Mesodermal cell (in vitro differentiated cells): ENCODE data around the gene HAS3. TPM values are rescaled to one million over a fixed set of nuclear protein-coding genes. Genes with fewer than 3 reads are reported as not detected.
"Not testable (repeated sequence)": the region's sequence is repeated elsewhere in the genome, so short reads cannot be mapped to it uniquely, and the experiment has no call there.

ENCODE experiments used
- H3K27ac ChIP-seq: 2 replicates; pipeline ENCODE4 v1.7.0; 2013; ENCODE audit warnings: mild to moderate bottlenecking, low read depth, low read length, moderate library complexity; ENCODE audit not compliant: severe bottlenecking
- H3K36me3 ChIP-seq: 2 replicates; pipeline ENCODE4 v1.7.1; 2013; ENCODE audit warnings: mild to moderate bottlenecking, low read length, moderate library complexity; ENCODE audit not compliant: control insufficient read depth, insufficient read depth
- H3K4me1 ChIP-seq: one replicate; pipeline ENCODE4 v1.7.1; 2013; ENCODE audit warnings: mild to moderate bottlenecking, low read length; ENCODE audit not compliant: insufficient read depth, control insufficient read depth, poor library complexity, severe bottlenecking
- H3K4me3 ChIP-seq: 2 replicates; pipeline ENCODE4 v1.7.0; 2013; ENCODE audit warnings: low read length, control low read depth, mild to moderate bottlenecking; ENCODE audit not compliant: insufficient read depth, poor library complexity, severe bottlenecking; ENCODE audit errors: extremely low read depth
- H3K9me3 ChIP-seq: 2 replicates; pipeline ENCODE4 v1.7.1; 2013; ENCODE audit warnings: mild to moderate bottlenecking, low read length, moderate library complexity; ENCODE audit not compliant: control insufficient read depth
- WGBS, 2 experiments: methylation state at CpG; one replicate each; pipeline ENCODE4 v1.1.5; 2013; ENCODE audit warnings: missing lambda C conversion rate in 2 of 2; ENCODE audit not compliant: insufficient coverage in 2 of 2; 5-methylcytosine and 5-hydroxymethylcytosine counted together
- polyA plus RNA-seq, 2 experiments: library from polyadenylated mRNA; stranded (reverse); fragments of 50-300 nt; gene quantifications; one replicate each; pipeline ENCODE4 v1.2.3, GENCODE V29; 2013

The HAS3 gene, protein sequence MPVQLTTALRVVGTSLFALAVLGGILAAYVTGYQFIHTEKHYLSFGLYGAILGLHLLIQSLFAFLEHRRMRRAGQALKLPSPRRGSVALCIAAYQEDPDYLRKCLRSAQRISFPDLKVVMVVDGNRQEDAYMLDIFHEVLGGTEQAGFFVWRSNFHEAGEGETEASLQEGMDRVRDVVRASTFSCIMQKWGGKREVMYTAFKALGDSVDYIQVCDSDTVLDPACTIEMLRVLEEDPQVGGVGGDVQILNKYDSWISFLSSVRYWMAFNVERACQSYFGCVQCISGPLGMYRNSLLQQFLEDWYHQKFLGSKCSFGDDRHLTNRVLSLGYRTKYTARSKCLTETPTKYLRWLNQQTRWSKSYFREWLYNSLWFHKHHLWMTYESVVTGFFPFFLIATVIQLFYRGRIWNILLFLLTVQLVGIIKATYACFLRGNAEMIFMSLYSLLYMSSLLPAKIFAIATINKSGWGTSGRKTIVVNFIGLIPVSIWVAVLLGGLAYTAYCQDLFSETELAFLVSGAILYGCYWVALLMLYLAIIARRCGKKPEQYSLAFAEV
- 0.41 TPM for polyA plus RNA-seq (2013, experiment 1 of 2)
- 0.35 TPM for polyA plus RNA-seq (2013, experiment 2 of 2)

GRCh38 chr16:69105501-69106361, at the start of gene HAS3:
Gene HAS3 (plus strand): TSS chr16:69105653. CDS start chr16:69109396, 3,743 bp downstream.
- peak within 1 kb of the TSS; percentile 50 for H3K4me3 ChIP-seq
- no peaks in the 10 kb centered on the region for H3K9me3 ChIP-seq
- peaks cover 11% of the 10 kb centered on the region for H3K4me1 ChIP-seq
- peaks cover 12% of the 10 kb centered on the region for H3K36me3 ChIP-seq
- H3K27ac ChIP-seq = no peak within 1 kb of the TSS
- WGBS, 2 experiments = 0% methylated on average over 49 to 58 of the region's 80 CpGs

DNA sequence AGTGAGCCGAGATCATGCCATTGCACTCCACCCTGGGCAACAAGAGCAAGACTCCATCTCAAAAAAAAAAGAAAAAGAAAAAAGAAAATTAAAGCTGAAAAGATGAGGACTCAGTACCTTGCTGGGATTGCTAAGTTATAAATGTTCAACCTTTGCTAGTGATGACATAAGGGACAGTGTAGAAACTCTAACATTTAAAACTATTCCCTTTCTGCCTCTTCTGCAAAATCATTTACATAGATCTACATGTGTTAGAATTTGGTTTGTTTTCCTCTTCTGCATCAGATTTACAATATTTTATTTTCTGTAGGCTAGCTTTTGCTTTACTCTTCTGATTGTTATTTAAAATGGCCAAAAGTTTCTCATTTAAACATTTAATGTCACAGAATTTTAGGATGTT, 49.5 kb upstream of the HAS3 start:
- no peaks in the 10 kb centered on the region for H3K4me1 ChIP-seq
- H3K27ac ChIP-seq = no peak overlapping the region
- H3K4me3 ChIP-seq = no peak overlapping the region
- H3K9me3 ChIP-seq = no peaks in the 10 kb centered on the region
- H3K36me3 ChIP-seq = no peaks in the 10 kb centered on the region
- no CpG with 5 or more reads among the region's 1 CpG for WGBS, 2 experiments

- Histone ChIP-seq H3K27ac (no peak overlapping the region), H3K36me3 (no peaks in the 10 kb centered on the region), H3K9me3 (no peaks in the 10 kb centered on the region), H3K4me1 (no peaks in the 10 kb centered on the region), H3K4me3 (no peak overlapping the region)
- 87 to 89% methylated on average over 1 to 2 of the region's 3 CpGs for WGBS, 2 experiments
Measured at GRCh38 chr16:69056421-69056820, 49.0 kb upstream of the HAS3 start.

- H3K27ac ChIP-seq = no peak overlapping the region
- no peak overlapping the region for H3K4me3 ChIP-seq
- 87 to 91% methylated on average over 4 to 9 of the region's 11 CpGs for WGBS, 2 experiments
- no peaks in the 10 kb centered on the region for H3K4me1 ChIP-seq
- H3K36me3 ChIP-seq = no peaks in the 10 kb centered on the region
- no peaks in the 10 kb centered on the region for H3K9me3 ChIP-seq
Measured at GRCh38 chr16:69057400-69058378, 47.8 kb upstream of the HAS3 start.

GRCh38 chr16:69063491-69063890, 42.0 kb upstream of the HAS3 start:
- not testable (repeated sequence) for H3K9me3 ChIP-seq, H3K36me3 ChIP-seq, H3K4me3 ChIP-seq, H3K27ac ChIP-seq
- H3K4me1 ChIP-seq = peaks cover 16% of the 10 kb centered on the region
- 90 to 100% methylated on average over 1 to 4 of the region's 8 CpGs for WGBS, 2 experiments

DNA sequence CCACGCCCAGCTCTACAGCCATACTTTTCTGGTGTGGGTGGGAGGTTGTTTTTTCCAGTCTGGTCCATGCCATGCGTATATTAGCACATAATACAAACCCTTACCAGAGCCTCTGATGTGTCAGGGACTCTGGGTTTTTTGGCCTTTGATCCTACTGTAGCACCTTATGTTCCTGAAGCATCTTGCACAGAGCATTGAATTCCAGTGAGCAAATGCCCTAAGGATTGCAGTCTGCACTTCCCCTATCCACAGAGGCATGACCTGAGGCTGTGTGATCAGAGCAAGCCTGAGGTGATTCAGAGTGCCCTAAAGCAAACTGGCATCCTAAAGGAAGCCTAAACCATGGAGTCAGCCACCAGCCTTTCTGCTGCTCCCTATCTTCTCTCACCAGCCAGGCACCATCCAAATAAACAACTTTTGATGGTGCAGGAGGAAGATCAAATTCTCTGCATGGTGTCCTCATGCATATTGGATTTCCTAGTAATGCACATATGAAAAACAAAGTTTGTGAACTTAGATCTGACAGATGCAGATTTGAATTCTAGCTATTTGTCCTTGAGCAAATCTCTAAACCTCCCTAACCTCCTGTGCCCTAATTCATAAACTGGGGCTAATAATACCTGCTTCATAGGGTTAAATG, 41.2 kb upstream of the HAS3 start:
- WGBS, 2 experiments = no CpG with 5 or more reads among the region's 2 CpGs
- H3K4me1 ChIP-seq = peaks cover 16% of the 10 kb centered on the region
- no peaks in the 10 kb centered on the region for H3K9me3 ChIP-seq
- H3K27ac ChIP-seq = no peak overlapping the region
- H3K36me3 ChIP-seq = no peaks in the 10 kb centered on the region
- H3K4me3 ChIP-seq = no peak overlapping the region

DNA sequence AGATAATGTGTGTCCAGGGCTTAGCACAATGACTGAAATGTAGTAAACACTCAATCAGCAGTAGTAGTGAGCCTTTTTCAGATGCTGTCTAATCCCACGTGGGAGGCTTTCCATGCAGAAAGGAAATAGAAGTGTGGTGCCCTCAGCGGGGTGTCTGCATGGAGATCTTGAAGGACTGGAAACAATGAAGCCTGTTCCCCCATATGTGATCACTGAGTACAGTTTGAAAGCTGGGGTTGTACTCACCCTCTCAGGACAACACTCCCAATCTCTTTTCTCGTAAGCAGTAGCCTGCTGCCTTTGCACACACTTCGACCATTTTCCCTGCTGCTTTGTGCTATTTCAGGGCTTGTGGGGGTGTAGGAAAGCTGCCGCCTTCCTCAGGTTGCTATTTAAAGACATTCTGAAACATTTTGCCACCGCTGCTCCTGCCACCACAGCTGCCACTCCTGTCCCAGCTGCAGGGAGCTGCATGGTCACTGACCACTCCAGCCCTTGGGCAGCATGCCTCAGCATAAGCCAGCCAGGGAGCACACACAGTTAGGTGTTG, 40.6 kb upstream of the HAS3 start:
- H3K9me3 ChIP-seq = no peaks in the 10 kb centered on the region
- no peak overlapping the region for H3K27ac ChIP-seq
- no peak overlapping the region for H3K4me3 ChIP-seq
- 29 to 52% methylated on average over 3 to 5 of the region's 6 CpGs for WGBS, 2 experiments
- H3K36me3 ChIP-seq = no peaks in the 10 kb centered on the region
- H3K4me1 ChIP-seq = peaks cover 16% of the 10 kb centered on the region

DNA sequence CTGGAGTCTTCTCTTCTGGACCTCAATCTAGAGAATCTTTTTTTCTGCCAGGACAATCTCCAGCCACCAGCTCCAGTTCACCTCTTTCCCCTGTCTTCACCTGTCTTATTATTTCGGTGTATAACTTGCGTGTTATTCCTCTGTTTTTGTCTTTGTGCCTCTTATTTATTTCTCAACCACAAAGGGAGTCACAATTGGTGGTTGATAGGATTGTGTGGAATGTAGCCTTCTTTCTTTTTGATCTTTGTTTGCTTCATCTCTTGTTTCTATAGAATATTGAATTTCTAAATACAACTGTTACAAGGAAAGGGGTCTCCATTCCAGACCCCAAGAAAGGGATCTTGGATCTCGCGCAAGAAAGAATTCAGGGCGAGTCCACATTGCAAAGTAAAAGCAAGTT, 35.9 kb upstream of the HAS3 start:
- Histone ChIP-seq H3K36me3 (no peaks in the 10 kb centered on the region), H3K4me1 (peaks cover 19% of the 10 kb centered on the region), H3K27ac (no peak overlapping the region), H3K4me3 (no peak overlapping the region), H3K9me3 (no peaks in the 10 kb centered on the region)
- WGBS, 2 experiments = 88 to 90% methylated on average over 2 to 3 of the region's 5 CpGs

GRCh38 chr16:69071036-69071435, 34.4 kb upstream of the HAS3 start:
- H3K36me3 ChIP-seq = no peaks in the 10 kb centered on the region
- no CpG with 5 or more reads among the region's 3 CpGs for WGBS, 2 experiments
- peaks cover 12% of the 10 kb centered on the region for H3K4me1 ChIP-seq
- H3K27ac ChIP-seq = no peak overlapping the region
- no peaks in the 10 kb centered on the region for H3K9me3 ChIP-seq
- H3K4me3 ChIP-seq = no peak overlapping the region
